ENCODE results near the gene MAMDC2.

- no peak for TF ChIP-seq CTCF (IDR thresholded peaks at IDR 0.05)
- TF ChIP-seq POLR2A (IDR thresholded peaks at IDR 0.05) = no peak
- TF ChIP-seq EP300 (IDR thresholded peaks at IDR 0.05) = no peak
These were observed 30.1 kb downstream of the MAMDC2 start for GRCh38 chr9:70073756-70074155.

All from gastroesophageal sphincter (tissue), 3 donors.